GM23338 (cell line): ENCODE data around the gene BNIP2. TPM values are rescaled to one million over a fixed set of nuclear protein-coding genes. Genes with fewer than 3 reads are reported as not detected.

Experiments used
- ATAC-seq: fragments of 200-7000 bp; cut with Tn5 transposase; 3 replicates; pipeline ENCODE4 v1.9.1; 2020
- DNase-seq: peaks from one replicate; pipeline ENCODE4 v3.0.0-alpha.2; 2015; ENCODE audit warnings: low spot score
- H2AFZ ChIP-seq: fragments of 200-600 bp; sonication (generic); 2 replicates; pipeline ENCODE4 v1.8.0; 2016; ENCODE audit warnings: antibody characterized with exemption, mild to moderate bottlenecking, moderate library complexity
- H3F3A ChIP-seq: fragments of 200-600 bp; sonication (generic); replicated peaks from 2 replicates; pipeline ENCODE4 v1.8.0; 2017; ENCODE audit warnings: antibody characterized with exemption, mixed run types, low read depth
- H3K27ac ChIP-seq: fragments of 200-600 bp; sonication (generic); 2 replicates; pipeline ENCODE4 v1.6.1; 2016; ENCODE audit warnings: low read depth
- H3K27me3 ChIP-seq: fragments of 200-600 bp; sonication (generic); 2 replicates; pipeline ENCODE4 v1.8.0; 2016; ENCODE audit warnings: mild to moderate bottlenecking, mixed run types, moderate library complexity; ENCODE audit not compliant: insufficient read depth
- H3K36me3 ChIP-seq: fragments of 200-600 bp; sonication (generic); 2 replicates; pipeline ENCODE4 v1.8.0; 2016; ENCODE audit warnings: mild to moderate bottlenecking; ENCODE audit not compliant: insufficient read depth
- H3K4me1 ChIP-seq: fragments of 200-600 bp; sonication (generic); 2 replicates; pipeline ENCODE4 v1.8.0; 2016; ENCODE audit warnings: mild to moderate bottlenecking, moderate library complexity; ENCODE audit not compliant: insufficient read depth
- H3K4me2 ChIP-seq: fragments of 200-600 bp; sonication (generic); 2 replicates; pipeline ENCODE4 v1.7.1; 2017; ENCODE audit warnings: mixed run types
- H3K4me3 ChIP-seq: fragments of 200-600 bp; sonication (generic); 2 replicates; pipeline ENCODE4 v1.6.1; 2016; ENCODE audit warnings: mixed run types
- H3K79me2 ChIP-seq: fragments of 200-600 bp; sonication (generic); replicated peaks from 2 replicates; pipeline ENCODE4 v1.8.0; 2017; ENCODE audit warnings: mild to moderate bottlenecking; ENCODE audit not compliant: insufficient read depth
- H3K9me2 ChIP-seq: fragments of 200-600 bp; sonication (generic); 2 replicates; pipeline ENCODE4 v1.8.0; 2017; ENCODE audit not compliant: insufficient read depth
- H4K20me1 ChIP-seq: fragments of 200-600 bp; sonication (generic); replicated peaks from 2 replicates; pipeline ENCODE4 v1.8.0; 2017; ENCODE audit warnings: mild to moderate bottlenecking; ENCODE audit not compliant: insufficient read depth
- H3K27ac Mint-ChIP-seq: 2 replicates; pipeline ENCODE4 v1.8.0; 2020; ENCODE audit warnings: inconsistent platforms, mild to moderate bottlenecking, moderate library complexity, mixed read lengths
- H3K27me3 Mint-ChIP-seq: 3 replicates; pipeline ENCODE4 v1.8.0; 2022; ENCODE audit warnings: low read depth, mild to moderate bottlenecking, moderate library complexity, mixed read lengths, inconsistent platforms; ENCODE audit not compliant: insufficient read depth, poor library complexity
- H3K36me3 Mint-ChIP-seq: 3 replicates; pipeline ENCODE4 v1.8.0; 2021; ENCODE audit warnings: low read depth, mild to moderate bottlenecking, inconsistent platforms, moderate library complexity, mixed read lengths
- H3K4me1 Mint-ChIP-seq: 3 replicates; pipeline ENCODE4 v1.8.0; 2020; ENCODE audit warnings: mild to moderate bottlenecking, inconsistent platforms, mixed read lengths
- H3K4me3 Mint-ChIP-seq: 3 replicates; pipeline ENCODE4 v1.8.0; 2021; ENCODE audit warnings: moderate library complexity, mild to moderate bottlenecking, inconsistent platforms, mixed read lengths
- H3K9me3 Mint-ChIP-seq: 3 replicates; pipeline ENCODE4 v1.8.0; 2020; ENCODE audit warnings: moderate library complexity, mild to moderate bottlenecking, inconsistent platforms, mixed read lengths
- EZH2 ChIP-seq: fragments of 200-600 bp; sonication (generic); IDR thresholded peaks from one replicate; pipeline ENCODE4 v1.8.0; 2017; ENCODE audit warnings: antibody characterized with exemption, mild to moderate bottlenecking, low read depth; ENCODE audit not compliant: unreplicated experiment
- EZH2phosphoT487 ChIP-seq: fragments of 200-600 bp; sonication (generic); IDR thresholded peaks from one replicate; pipeline ENCODE4 v1.8.1; 2018; ENCODE audit warnings: antibody characterized with exemption; ENCODE audit not compliant: unreplicated experiment
- JUNB ChIP-seq: IDR thresholded peaks from one replicate; pipeline ENCODE4 v1.6.1; 2016; ENCODE audit warnings: antibody characterized with exemption; ENCODE audit not compliant: unreplicated experiment
- STAT1 ChIP-seq: IDR thresholded peaks from one replicate; pipeline ENCODE4 v1.6.1; 2016; ENCODE audit warnings: antibody characterized with exemption; ENCODE audit not compliant: unreplicated experiment
- ZNF331 ChIP-seq: fragments of 250-450 bp; sonication (Bioruptor Pico); IDR thresholded peaks from 2 replicates; pipeline ENCODE4 v1.5.0; 2020; ENCODE audit warnings: low read depth, mild to moderate bottlenecking, moderate library complexity
- polyA plus RNA-seq: library from polyadenylated mRNA; unstranded; fragments of >200 nt; fragmentation: Nextera tagmentation; extraction: Ambion mirVana; gene quantifications from 2 replicates; pipeline ENCODE4 v1.2.1, GENCODE V29; 2016
- total RNA-seq: library from RNA; depleted of rRNA; stranded (reverse); fragments of >200 nt; shearing (Covaris generic); gene quantifications from 2 replicates; pipeline ENCODE4 v1.2.3, GENCODE V29; 2014
- TF ChIP-seq, protein P1 (sequence below): IDR thresholded peaks from one replicate; pipeline ENCODE4 v1.6.1; 2018; ENCODE audit warnings: antibody characterized with exemption; ENCODE audit not compliant: unreplicated experiment
- TF ChIP-seq, protein P2 (sequence below), 2 experiments: fragments of 200-600 bp in 1 of 2; sonication (generic) in 1 of 2; conservative IDR thresholded peaks; 2 replicates each; pipeline versions ENCODE4 v1.5.1 to v1.6.1; 2016 to 2017; ENCODE audit warnings: antibody characterized with exemption in 2 of 2, low read depth in 2 of 2, mild to moderate bottlenecking in 2 of 2, moderate library complexity in 1 of 2
- TF ChIP-seq, protein P3 (sequence below): fragments of 250-450 bp; sonication (Bioruptor Pico); IDR thresholded peaks from 2 replicates; pipeline ENCODE4 v1.5.0; 2020; ENCODE audit warnings: mild to moderate bottlenecking, moderate library complexity

BNIP2 gene
- total and polyA plus RNA-seq, 2 experiments from 2014 or later, result 43.7 to 83.7 TPM

DNA sequence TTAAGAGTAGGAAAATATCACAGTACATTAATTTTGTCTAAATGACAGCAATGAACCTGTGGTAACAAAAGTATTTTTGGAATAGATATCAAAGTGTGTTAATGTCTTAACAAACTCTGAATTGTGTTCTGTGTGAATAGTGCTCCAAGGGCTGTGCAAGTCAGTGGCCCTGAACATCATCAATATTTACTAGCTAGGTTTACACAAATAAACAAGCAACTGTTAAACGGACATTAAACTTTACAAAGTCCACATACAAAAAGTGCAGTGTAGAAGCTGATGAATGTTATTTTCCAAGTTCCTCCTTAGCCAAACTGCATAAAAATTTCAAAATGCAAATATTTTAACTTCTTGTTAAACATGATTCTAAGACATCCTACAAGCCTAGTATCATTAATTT, 29.8 kb downstream of the BNIP2 start (continued):
- TF ChIP-seq, protein P1, sequence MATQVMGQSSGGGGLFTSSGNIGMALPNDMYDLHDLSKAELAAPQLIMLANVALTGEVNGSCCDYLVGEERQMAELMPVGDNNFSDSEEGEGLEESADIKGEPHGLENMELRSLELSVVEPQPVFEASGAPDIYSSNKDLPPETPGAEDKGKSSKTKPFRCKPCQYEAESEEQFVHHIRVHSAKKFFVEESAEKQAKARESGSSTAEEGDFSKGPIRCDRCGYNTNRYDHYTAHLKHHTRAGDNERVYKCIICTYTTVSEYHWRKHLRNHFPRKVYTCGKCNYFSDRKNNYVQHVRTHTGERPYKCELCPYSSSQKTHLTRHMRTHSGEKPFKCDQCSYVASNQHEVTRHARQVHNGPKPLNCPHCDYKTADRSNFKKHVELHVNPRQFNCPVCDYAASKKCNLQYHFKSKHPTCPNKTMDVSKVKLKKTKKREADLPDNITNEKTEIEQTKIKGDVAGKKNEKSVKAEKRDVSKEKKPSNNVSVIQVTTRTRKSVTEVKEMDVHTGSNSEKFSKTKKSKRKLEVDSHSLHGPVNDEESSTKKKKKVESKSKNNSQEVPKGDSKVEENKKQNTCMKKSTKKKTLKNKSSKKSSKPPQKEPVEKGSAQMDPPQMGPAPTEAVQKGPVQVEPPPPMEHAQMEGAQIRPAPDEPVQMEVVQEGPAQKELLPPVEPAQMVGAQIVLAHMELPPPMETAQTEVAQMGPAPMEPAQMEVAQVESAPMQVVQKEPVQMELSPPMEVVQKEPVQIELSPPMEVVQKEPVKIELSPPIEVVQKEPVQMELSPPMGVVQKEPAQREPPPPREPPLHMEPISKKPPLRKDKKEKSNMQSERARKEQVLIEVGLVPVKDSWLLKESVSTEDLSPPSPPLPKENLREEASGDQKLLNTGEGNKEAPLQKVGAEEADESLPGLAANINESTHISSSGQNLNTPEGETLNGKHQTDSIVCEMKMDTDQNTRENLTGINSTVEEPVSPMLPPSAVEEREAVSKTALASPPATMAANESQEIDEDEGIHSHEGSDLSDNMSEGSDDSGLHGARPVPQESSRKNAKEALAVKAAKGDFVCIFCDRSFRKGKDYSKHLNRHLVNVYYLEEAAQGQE, result no peak
- TF ChIP-seq JUNB (no peak), EZH2 (no peak), ZNF331 (CRISPR knock-in tag) (no peak), STAT1 (no peak), EZH2phosphoT487 (no peak)
- TF ChIP-seq, protein P2, sequence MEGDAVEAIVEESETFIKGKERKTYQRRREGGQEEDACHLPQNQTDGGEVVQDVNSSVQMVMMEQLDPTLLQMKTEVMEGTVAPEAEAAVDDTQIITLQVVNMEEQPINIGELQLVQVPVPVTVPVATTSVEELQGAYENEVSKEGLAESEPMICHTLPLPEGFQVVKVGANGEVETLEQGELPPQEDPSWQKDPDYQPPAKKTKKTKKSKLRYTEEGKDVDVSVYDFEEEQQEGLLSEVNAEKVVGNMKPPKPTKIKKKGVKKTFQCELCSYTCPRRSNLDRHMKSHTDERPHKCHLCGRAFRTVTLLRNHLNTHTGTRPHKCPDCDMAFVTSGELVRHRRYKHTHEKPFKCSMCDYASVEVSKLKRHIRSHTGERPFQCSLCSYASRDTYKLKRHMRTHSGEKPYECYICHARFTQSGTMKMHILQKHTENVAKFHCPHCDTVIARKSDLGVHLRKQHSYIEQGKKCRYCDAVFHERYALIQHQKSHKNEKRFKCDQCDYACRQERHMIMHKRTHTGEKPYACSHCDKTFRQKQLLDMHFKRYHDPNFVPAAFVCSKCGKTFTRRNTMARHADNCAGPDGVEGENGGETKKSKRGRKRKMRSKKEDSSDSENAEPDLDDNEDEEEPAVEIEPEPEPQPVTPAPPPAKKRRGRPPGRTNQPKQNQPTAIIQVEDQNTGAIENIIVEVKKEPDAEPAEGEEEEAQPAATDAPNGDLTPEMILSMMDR (conservative IDR thresholded peaks at IDR 0.05; ENCODE audit: low read depth in 2 of 2), result no peak

DNA sequence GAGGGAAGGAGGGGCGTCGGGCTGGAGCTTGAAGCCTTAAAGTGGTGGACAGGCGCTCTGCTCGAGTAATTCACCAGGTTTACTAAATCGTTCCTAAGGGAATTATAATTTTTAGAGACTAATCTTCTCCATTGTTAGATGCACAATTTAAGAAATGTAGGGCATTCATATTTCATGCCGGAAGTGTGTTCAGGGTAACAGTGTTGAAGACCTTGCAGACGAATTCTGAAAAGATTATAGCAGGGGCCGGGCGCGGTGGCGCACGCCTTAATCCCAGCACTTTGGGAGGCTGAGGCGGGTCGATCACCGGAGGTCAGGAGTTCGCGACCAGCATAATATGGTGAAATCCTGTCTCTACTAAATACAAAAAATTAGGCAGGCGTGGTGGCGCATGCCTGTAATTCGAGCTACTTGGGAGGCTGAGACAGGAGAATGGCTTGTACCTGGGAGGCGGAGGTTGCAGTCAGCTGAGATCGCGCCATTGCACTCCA, 31.4 kb downstream of the BNIP2 start:
- Mint-ChIP-seq H3K27me3 (no peaks in the 10 kb centered on the region), H3K36me3 (peaks cover 5% of the 10 kb centered on the region), H3K9me3 (no peaks in the 10 kb centered on the region), H3K4me1 (no peaks in the 10 kb centered on the region), H3K4me3 (no peak overlapping the region; the same call in 2 of the 3 replicates), H3K27ac (peak overlapping the region; percentile 40; the same call in 1 of the 2 replicates)
- DNase-seq, result no peak
- peaks cover 44% of the 10 kb centered on the region for H3K79me2 ChIP-seq
- peak overlapping the region; percentile 70 for H3K4me3 ChIP-seq
- peaks cover 23% of the 10 kb centered on the region for H4K20me1 ChIP-seq
- peak; percentile 18 for ATAC-seq
- no peaks in the 10 kb centered on the region for H3F3A ChIP-seq
- H3K27me3 ChIP-seq, result no peaks in the 10 kb centered on the region
- peak overlapping the region; percentile 84; the same call in 1 of the 2 replicates for H3K4me2 ChIP-seq
- no peaks in the 10 kb centered on the region for H3K9me2 ChIP-seq
- peaks cover 9% of the 10 kb centered on the region for H3K36me3 ChIP-seq
- H2AFZ ChIP-seq, result no peak overlapping the region
- peaks cover 10% of the 10 kb centered on the region; the same call in 1 of the 2 replicates for H3K4me1 ChIP-seq
- H3K27ac ChIP-seq, result 0 out of 2 replicates have a peak overlapping the region, but pooled peaks have one; percentile 16
- TF ChIP-seq, protein P3, sequence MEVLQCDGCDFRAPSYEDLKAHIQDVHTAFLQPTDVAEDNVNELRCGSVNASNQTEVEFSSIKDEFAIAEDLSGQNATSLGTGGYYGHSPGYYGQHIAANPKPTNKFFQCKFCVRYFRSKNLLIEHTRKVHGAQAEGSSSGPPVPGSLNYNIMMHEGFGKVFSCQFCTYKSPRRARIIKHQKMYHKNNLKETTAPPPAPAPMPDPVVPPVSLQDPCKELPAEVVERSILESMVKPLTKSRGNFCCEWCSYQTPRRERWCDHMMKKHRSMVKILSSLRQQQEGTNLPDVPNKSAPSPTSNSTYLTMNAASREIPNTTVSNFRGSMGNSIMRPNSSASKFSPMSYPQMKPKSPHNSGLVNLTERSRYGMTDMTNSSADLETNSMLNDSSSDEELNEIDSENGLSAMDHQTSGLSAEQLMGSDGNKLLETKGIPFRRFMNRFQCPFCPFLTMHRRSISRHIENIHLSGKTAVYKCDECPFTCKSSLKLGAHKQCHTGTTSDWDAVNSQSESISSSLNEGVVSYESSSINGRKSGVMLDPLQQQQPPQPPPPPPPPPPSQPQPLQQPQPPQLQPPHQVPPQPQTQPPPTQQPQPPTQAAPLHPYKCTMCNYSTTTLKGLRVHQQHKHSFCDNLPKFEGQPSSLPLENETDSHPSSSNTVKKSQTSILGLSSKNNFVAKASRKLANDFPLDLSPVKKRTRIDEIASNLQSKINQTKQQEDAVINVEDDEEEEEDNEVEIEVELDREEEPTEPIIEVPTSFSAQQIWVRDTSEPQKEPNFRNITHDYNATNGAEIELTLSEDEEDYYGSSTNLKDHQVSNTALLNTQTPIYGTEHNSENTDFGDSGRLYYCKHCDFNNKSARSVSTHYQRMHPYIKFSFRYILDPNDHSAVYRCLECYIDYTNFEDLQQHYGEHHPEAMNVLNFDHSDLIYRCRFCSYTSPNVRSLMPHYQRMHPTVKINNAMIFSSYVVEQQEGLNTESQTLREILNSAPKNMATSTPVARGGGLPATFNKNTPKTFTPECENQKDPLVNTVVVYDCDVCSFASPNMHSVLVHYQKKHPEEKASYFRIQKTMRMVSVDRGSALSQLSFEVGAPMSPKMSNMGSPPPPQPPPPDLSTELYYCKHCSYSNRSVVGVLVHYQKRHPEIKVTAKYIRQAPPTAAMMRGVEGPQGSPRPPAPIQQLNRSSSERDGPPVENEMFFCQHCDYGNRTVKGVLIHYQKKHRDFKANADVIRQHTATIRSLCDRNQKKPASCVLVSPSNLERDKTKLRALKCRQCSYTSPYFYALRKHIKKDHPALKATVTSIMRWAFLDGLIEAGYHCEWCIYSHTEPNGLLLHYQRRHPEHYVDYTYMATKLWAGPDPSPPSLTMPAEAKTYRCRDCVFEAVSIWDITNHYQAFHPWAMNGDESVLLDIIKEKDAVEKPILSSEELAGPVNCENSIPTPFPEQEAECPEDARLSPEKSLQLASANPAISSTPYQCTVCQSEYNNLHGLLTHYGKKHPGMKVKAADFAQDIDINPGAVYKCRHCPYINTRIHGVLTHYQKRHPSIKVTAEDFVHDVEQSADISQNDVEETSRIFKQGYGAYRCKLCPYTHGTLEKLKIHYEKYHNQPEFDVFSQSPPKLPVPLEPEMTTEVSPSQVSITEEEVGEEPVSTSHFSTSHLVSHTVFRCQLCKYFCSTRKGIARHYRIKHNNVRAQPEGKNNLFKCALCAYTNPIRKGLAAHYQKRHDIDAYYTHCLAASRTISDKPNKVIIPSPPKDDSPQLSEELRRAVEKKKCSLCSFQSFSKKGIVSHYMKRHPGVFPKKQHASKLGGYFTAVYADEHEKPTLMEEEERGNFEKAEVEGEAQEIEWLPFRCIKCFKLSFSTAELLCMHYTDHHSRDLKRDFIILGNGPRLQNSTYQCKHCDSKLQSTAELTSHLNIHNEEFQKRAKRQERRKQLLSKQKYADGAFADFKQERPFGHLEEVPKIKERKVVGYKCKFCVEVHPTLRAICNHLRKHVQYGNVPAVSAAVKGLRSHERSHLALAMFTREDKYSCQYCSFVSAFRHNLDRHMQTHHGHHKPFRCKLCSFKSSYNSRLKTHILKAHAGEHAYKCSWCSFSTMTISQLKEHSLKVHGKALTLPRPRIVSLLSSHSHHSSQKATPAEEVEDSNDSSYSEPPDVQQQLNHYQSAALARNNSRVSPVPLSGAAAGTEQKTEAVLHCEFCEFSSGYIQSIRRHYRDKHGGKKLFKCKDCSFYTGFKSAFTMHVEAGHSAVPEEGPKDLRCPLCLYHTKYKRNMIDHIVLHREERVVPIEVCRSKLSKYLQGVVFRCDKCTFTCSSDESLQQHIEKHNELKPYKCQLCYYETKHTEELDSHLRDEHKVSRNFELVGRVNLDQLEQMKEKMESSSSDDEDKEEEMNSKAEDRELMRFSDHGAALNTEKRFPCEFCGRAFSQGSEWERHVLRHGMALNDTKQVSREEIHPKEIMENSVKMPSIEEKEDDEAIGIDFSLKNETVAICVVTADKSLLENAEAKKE (CRISPR knock-in tag), result no peak
- TF ChIP-seq ZNF331 (CRISPR knock-in tag) (no peak), JUNB (no peak), EZH2 (no peak)
- TF ChIP-seq, protein P1, result no peak
